SKM-1 treated with dmso at 0.1 percent for 144 hours (cell line): ENCODE data around the gene CCDC187.
"Not testable (repeated sequence)": the region's sequence is repeated elsewhere in the genome, so short reads cannot be mapped to it uniquely, and the experiment has no call there.

Experiments used
- DNase-seq: peaks from one replicate; lab custom pipeline; 2025; ENCODE audit not compliant: unreplicated experiment; lab: John Stamatoyannopoulos, UW

Gene CCDC187

DNA sequence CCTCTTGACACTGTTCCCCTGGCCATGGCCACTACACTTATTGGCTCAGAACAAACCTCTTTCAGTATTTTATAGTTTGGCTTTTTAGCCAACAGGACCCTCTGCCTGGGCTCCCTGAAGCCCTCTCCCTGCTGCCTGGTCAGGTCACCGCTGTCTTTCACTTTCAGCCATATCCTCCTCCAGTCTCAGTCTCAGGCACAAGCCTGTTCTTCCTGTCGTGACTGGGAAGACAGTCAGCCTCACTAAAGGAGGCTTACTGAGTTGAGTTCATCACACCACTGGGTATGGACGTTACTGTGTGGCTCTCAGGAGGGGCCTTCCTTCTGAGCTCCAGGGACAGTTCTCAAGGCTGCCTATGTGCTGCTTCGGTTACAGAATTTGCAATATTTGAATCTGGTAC is 60.3 kb downstream of the CCDC187 start:
- no peak for DNase-seq

DNA sequence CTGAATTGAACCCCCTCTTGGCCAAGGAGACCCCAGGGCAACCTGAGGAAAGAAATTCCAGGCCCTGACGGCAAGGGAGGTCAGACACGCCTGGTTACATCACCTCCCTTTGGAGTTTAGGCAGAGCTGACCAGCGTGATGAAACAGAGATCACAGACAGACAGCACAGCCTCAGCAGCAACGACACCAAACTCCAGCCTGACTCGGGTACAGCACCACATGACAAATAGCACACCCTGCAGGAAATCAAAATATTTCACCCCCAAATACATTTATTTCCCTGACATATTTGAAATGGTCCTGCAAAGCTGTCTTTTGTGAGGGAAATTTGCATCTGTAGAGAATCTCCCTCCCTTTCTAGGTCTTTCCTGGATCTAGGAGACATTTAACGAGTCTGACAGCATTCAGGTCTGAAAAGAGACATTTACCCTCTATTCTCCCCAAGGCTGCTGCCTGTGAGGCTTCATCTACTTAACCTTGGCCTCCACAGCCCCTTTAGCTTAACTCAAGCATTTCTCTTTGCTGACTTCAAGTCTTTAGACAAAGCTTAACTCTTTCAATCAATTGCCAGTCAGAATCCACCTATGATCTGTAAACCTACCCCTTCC is 60.9 kb downstream of the CCDC187 start:
- DNase-seq = no peak

DNA sequence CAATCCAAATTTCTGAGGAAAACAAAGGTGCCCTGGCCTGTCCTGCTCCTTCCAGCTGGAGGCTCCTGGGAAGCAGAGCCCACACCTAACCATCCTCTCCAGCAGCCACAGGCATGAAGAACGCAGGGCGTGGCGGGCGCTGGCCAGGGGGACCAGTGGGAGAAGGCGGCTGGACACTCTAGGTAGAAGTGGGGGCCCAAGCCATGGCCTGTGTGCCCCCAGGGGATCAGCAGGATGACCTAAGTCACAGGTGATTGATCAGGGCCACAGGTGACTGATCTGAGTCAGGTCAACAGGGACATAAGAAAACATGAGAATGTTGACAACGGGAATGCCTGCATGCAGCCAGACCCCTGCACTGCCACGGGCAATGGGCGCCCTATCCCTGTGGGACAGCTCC is 61.6 kb downstream of the CCDC187 start:
- no peak for DNase-seq

DNA sequence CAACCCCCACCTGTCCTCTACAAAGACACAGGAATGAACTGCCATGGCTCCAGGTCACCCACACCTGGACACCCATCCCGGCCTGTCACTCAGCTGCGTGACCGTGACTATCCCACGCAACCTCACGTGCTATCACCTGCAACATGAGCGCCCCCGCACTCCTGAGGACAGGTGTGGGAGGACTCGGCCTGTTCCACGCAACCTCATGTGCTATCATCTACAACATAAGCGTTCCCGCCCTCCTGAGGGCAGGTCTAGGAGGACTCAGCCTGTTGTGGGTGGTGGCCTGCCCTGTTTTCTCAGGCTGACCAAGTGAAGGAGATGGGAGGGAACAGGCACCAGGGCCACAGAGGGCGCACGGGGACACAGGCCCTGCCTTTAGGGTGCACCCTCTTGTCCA is 62.4 kb downstream of the CCDC187 start:
- no peak for DNase-seq

DNA sequence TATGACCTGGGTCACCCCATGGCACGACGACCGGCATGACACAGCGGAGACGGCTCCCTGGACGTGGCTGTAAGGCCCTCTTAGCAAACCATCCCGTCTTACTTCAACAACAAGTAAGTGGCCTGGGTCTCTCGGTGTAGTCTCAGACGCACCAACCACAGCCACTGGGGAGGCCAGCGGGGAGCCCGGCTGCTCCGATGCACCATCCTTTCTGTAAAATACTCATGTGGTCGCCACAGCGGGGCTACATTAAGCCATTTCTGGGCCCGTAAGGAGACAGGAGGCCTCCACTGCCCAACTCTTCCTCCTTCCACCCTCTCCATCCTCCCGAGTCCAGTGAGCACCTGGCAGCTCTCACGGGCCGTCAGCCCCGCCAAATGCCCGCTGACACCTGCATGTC is 63.0 kb downstream of the CCDC187 start:
- no peak for DNase-seq

DNA sequence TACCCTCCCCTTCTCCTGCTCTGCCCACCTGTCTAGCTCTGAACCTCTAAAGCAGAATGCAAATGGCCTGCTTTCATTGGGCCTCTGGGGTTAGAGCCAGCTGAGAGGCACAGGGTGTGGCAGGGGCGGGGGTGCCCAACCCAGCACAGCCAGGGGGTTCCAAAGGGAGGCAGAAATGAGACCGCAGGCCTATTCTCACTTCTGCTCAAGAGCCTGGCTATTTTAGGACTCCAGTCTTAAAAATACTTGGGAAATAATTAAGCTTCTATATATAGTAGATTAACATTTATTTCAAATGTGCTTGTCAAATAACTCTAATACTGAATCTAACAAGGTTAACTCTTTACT is 63.9 kb downstream of the CCDC187 start:
- DNase-seq = no peak

DNA sequence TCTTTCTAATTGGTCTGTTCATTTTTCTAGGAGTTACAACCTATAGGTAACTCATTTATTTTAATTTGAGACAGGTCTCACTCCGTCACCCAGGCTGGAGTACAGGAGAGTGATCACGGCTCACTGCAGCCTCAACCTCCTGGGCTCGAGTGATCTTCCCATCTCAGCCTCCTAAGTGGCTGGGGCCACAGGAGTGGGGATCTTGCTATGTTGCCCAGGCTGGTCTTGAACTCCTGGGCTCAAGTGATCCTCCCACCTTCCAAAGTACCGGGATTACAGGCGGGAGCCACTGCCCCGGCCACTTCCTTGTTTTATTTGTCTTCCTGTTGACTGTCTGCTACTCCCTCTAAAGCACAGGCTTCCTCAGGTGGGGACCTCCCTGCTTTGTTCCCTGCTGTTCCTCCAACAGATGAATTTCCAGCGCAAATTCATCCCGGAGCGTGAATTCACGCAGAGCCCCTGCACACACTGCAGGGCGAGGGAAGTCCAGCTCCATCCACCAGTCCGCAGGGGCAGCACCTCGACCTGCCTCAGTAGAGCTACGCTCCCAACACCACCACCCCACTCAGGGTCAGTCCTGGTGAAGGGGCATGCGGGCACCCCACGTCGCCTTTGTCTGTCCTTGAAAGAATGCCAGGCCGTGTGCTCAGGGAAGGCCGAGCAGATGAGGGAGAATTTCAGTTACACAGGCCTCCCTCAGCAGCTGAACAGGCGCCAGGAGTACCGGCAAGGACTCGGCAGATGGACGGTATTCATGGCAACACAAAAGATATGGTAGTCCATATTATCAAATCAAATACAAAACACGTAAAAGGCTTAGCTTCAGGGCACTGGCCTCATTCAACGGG is 64.5 kb downstream of the CCDC187 start:
- no peak for DNase-seq

DNA sequence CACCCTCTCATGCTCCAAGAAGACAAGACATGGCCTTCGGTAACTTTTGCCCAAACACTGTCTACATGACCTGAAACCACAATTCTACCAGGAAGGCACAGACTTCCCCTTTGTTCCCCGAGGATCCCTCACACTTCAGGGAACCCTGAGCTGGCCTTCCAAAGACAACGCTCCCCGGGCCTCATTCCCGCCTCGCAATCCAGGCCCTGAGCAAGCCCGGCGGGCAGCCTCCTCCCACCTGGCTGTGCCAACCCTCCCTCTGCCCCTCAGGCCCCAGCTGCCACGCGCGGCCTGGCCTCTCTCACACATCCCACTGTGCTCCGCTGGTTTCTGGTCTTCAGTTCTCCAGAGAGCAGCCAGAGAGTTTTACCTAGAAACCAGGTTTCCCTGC is 65.6 kb downstream of the CCDC187 start:
- DNase-seq = no peak

DNA sequence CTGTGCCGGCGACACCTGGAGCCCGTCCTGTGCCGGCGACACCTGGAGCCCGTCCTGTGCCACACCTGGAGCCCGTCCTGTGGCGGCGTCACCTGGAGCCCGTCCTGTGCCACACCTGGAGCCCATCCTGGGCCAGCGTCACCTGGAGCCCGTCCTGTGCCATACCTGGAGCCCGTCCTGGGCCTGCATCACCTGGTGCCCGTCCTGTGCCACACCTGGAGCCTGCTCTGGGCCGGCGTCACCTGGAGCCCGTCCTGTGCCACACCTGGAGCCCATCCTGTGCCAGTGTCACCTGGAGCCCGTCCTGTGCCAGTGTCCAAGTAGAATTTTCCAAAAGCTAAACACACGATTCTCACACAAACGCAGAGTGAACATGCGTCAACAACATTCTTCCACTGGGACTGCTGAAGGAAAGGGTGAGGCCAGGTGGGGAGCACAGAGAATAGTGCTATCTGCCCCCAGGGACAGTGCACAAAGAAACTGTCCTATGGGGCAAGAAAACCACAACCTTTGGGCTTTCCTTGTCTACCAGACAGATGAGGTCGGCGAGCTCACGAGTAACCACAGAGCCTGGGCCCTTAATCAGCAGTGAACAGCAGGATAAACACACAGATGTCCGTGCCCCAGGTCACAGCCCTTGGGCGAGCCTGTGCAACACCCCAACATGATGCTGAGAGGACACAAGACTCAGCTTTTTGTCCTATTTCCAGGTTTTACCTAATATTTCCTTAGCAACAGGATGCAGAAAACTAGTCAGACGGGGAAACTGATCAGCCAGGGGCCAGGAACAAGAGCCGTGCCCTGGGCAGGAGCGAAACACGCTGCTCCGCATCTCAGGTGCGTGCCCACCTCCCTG is 66.2 kb downstream of the CCDC187 start:
- DNase-seq = no peak

DNA sequence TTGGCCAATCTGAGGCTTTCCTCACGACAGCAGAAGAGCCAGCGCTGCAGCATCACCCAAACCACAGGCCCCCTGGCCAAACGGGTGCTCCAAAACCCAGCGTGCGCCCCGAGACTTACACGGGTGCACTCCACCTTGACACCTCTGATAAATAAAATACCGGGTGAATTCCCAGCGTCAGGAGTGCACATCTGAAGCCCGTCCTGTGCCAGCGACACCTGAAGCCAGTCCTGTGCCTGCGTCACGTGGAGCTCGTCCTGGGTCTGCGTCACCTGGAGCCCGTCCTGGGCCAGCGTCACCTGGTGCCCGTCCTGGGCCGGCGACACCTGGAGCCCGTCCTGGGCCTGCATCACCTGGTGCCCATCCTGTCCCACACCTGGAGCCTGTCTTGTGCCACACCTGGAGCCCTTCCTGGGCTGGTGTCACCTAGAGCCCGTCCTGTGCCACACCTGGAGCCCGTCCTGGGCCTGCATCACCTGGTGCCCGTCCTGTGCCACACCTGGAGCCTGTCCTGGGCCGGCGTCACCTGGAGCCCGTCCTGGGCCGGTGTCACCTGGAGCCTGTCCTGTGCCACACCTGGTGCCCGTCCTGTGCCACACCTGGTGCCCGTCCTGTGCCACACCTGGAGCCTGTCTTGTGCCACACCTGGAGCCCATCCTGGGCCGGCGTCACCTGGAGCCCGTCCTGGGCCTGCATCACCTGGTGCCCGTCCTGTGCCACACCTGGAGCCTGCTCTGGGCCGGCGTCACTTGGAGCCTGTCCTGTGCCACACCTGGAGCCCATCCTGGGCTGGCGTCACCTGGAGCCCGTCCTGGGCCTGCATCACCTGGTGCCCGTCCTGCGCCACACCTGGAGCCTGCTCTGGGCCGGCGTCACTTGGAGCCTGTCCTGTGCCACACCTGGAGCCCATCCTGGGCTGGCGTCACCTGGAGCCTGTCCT is 67.2 kb downstream of the CCDC187 start:
- not testable (repeated sequence) for DNase-seq

DNA sequence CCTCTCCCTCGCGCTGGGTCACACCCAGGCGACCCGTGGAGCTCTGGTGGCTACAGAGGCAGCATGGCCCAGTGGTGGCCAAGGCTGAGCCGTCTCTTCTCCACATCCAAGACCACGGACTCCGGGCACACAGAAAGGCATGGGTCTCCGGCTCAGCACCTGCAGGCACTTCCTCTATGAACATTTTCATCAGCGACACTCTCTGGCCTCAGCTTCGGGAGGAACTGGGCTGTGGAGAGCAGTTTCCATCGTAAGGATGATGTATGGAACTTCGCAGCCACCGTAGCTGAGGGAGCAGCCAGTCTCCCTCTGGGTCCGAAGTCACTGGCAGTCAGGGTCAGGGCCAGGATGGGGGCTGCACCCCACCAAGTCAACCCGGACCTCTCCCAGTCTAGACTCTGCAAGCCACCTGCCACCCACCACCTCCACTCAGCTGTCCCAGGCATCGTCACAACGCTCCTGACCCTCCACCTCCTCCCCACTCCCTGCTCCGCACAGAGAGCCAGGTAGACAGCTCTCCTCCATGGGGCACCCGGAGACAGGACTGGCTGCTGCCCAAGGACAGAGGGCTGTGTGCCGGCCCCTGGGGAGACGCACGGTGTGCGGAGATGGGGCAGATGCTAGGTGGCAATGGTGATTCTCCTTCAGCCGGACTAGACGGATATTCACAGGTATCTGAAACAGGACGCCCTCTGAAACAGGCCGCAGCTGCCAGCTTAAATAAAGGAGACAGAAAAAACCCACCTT is 68.0 kb downstream of the CCDC187 start:
- no peak for DNase-seq

DNA sequence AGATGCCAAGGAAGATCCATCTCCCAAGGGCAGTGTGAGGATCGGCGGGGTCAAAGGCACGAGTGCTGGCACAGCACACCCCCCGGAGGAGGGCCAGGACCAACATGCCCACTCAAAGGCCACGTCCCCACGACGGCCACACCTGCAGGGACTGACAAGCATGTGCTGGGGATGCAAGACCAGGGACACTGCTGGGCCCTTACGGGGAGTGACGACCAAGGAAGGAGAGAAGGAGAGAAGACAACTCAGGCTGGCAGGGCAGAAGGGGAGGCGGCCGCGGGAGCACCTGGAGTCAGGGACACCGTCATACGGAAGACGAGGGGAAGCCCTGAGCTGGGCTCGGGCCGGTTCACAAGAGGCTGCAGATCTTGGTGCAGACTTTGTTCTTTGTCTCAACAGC is 68.7 kb downstream of the CCDC187 start:
- no peak for DNase-seq

DNA sequence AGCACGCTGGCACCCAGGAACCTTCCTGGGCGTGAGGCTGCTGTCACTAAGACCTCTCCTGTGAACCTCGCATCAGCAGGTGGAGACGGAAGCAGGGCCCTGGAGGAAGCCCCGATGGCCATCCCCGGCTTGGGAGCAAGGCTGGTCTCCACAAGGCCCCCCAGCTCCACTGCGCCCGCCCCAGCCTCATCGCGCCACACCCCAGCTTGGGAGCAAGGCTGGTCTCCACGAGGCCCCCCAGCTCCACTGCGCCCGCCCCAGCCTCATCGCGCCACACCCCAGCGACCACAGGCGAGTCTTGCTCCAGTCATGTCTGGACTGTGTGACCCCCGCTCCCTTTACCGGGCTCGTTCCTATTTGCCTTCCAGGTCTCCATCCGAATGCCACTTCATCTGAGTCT is 69.3 kb downstream of the CCDC187 start:
- no peak for DNase-seq

DNA sequence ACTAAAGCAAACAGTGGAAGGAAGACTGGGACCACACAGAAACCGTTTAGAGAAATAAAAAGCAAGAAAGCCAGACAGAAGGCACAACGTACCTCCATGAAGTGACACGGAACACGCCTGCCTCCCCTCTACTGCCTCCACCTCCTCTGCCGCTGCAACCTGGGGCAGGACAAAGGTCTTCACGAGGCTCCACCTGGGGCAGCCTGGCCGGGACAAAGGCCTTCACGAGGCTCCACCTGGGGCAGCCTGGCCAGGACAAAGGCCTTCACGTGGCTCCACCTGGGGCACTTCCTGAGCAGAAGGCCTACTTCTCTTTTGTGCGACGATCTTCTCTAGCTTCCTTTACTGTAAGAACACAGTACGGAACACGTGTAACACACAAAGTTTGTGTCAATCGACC is 70.0 kb downstream of the CCDC187 start:
- no peak for DNase-seq

DNA sequence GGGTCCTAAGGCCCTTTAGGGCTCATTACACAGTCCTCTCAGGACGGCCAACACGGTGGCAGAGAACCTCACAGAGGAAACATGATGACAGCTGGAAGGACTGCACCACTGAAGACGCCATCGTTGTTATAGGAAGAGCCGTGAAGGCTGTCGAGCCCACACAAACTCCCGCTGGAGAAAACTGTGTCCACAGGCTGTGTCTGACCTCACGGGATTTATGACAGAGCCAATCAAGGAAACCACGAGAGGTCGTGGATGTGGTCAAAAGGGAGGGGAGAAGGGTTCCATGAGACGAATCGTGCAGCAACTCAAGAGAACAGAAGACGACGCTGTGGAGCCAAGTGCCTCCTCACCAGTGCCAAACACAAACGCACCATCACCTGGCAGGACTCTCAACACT is 70.5 kb downstream of the CCDC187 start:
- no peak for DNase-seq

DNA sequence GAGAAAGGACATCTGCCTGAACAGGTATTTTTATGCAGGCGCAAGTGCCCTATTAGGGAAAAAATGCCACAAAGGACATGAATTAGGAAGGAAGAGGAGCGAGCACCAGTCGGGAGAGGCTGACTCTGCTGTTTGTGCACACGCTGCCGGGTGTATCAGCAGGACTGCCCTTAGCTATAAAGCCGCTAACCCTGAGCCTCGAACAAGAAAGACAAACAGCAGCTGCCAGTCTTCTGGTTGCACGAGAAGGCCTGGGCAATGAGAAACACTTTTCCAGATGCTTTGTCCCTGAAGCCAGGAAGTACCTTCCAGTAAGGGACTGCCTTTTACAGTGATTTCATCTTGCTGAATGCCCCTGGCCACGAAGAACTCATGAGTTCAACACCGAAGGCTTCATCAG is 70.9 kb downstream of the CCDC187 start:
- DNase-seq = no peak

DNA sequence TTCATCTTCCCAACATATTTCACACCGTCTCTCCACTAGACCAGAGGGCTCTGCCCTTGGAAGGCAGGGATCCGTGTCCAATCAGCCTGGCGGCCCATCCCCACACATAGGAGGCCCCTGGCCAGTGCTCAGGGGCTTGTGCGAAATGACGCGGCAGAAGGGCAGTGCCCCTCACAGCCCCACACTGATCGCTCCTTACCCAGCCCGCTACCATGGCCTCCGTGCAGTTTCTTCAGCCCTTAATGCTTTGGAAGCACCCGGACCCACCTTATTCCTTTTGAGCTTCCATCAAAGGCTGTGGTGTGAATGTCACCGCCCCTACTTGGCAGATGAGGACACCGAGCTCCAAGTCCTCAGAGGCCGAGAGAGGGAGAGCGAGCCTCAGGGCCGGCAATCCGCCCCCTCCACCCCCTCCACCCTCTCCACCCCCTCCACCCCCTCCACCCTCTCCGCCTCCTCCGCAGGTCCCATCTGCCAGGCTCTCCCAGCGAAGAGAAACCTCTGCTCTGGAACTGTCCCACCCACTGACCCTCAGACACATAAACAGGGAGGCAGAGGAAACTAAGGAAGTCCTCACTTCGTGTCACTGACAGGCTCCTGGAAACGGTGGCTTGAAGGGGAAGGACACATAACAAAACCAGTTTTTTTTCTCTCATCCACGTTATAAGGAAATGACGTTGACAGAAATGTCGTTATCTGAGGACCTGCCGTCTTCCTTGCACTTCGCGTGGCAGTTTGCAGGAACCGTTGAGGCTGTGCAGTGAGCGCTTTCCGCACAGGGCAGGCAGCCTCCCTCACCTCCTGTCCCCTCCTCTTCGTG is 72.2 kb downstream of the CCDC187 start:
- DNase-seq = no peak

DNA sequence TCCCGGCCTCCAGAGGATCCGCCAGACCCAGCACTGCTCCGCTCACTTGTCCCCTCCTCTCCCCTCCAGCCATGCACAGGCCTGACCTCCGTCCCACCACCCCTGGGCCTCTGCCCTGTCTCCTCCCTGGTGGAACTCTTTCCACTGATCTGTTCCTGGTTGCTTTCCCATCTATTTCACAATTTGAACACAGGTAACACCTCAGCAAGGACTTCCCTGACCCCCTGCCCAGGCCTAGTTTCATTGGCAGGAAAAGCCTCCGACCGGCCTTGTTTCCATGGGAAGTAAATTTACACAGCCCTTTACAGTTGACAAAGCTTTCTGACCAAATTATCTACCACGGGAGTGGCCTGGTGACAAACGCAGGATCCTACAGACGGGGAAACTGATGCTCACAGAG is 73.1 kb downstream of the CCDC187 start:
- no peak for DNase-seq

DNA sequence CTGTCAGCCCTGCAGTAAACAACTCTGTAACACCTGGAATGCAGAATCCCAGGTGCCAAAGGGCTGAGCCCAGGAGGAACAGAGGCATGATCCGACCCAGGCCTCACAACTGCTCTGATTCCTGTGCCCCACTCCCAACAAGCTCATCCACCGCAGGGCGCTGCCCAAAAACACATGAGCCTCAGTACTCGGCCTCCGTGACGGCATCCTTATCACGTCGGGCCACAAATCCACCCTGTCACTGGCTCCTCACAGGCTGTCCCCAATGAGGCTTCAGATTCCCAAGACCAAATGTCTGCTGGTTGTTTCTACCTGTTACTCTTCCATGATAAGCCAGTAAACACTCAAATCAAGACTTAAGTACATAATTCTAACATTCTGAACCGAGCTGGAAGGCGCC is 73.5 kb downstream of the CCDC187 start:
- no peak for DNase-seq
